HEK293 (cell line): ENCODE results near the gene TNFRSF8.

Experiments
- CTCF ChIA-PET: fragments of 350-600 bp; formaldehyde crosslinking; extraction: SDS; loops from one replicate; lab custom pipeline; 2021; ENCODE audit warnings: antibody characterized with exemption; lab: Yijun Ruan, JAX
- POLR2A ChIA-PET: fragments of 300-600 bp; formaldehyde crosslinking; extraction: SDS; loops from one replicate; lab custom pipeline; 2020; ENCODE audit warnings: antibody characterized with exemption, inconsistent platforms; lab: Yijun Ruan, JAX
- H3K27ac ChIP-seq: fragments of 200-500 bp; sonication (Bioruptor generic); 2 replicates; pipeline ENCODE4 v1.5.1; 2014; ENCODE audit warnings: low read depth, low read length, control low read depth, inconsistent platforms; ENCODE audit errors: extremely low read depth
- H3K36me3 ChIP-seq, 2 experiments: fragments of 200-500 bp in 1 of 2; sonication (Bioruptor generic) in 1 of 2; 1 replicate in 1 of 2; 2 replicates in 1 of 2; pipeline ENCODE4 v1.5.1; 2014 to 2017; ENCODE audit warnings: inconsistent platforms in 2 of 2, low read length in 2 of 2; ENCODE audit not compliant: control insufficient read depth in 2 of 2, insufficient read depth in 1 of 2
- H3K4me1 ChIP-seq: fragments of 200-500 bp; sonication (Bioruptor generic); 2 replicates; pipeline ENCODE4 v1.5.1; 2014; ENCODE audit warnings: mild to moderate bottlenecking, low read length, inconsistent platforms; ENCODE audit not compliant: control insufficient read depth, insufficient read depth
- H3K4me3 ChIP-seq: 2 replicates; pipeline ENCODE4 v1.5.1; 2011; ENCODE audit warnings: low read depth, mild to moderate bottlenecking, control low read depth, low read length, moderate library complexity
- H3K9me3 ChIP-seq: fragments of 200-500 bp; sonication (Bioruptor generic); 2 replicates; pipeline ENCODE4 v1.5.1; 2014; ENCODE audit warnings: low read depth, low read length, inconsistent platforms; ENCODE audit not compliant: control insufficient read depth, insufficient read depth
- GLIS1 ChIP-seq: fragments of 450-650 bp; formaldehyde crosslinking; IDR thresholded peaks from 2 replicates; pipeline ENCODE4 v1.5.1; 2016; ENCODE audit warnings: missing biosample characterization, missing genetic modification characterization
- KLF8 ChIP-seq: fragments of 450-650 bp; formaldehyde crosslinking; IDR thresholded peaks from 2 replicates; pipeline ENCODE4 v1.5.1; 2016; ENCODE audit warnings: missing biosample characterization, missing genetic modification characterization
- SP2 ChIP-seq: fragments of 450-650 bp; formaldehyde crosslinking; IDR thresholded peaks from 2 replicates; pipeline ENCODE4 v1.5.1; 2016; ENCODE audit warnings: missing biosample characterization, missing genetic modification characterization
- TCF7L2 ChIP-seq: IDR thresholded peaks from 2 replicates; pipeline ENCODE4 v1.6.1; 2011; ENCODE audit warnings: low read depth, mild to moderate bottlenecking, inconsistent platforms, low read length, moderate library complexity, borderline replicate concordance
- TSHZ1 ChIP-seq: fragments of 450-650 bp; formaldehyde crosslinking; IDR thresholded peaks from 2 replicates; pipeline ENCODE4 v1.5.1; 2016; ENCODE audit warnings: missing biosample characterization, missing genetic modification characterization, borderline replicate concordance
- ZFP37 ChIP-seq: fragments of 450-650 bp; formaldehyde crosslinking; IDR thresholded peaks from 2 replicates; pipeline ENCODE4 v1.5.1; 2016; ENCODE audit warnings: missing biosample characterization, missing genetic modification characterization
- ZIC2 ChIP-seq: fragments of 450-650 bp; formaldehyde crosslinking; IDR thresholded peaks from 2 replicates; pipeline ENCODE4 v1.5.1; 2016; ENCODE audit warnings: missing biosample characterization, missing genetic modification characterization
- ZNF121 ChIP-seq: fragments of 450-650 bp; formaldehyde crosslinking; IDR thresholded peaks from 2 replicates; pipeline ENCODE4 v1.5.1; 2016; ENCODE audit warnings: missing biosample characterization, missing genetic modification characterization
- ZNF146 ChIP-seq: fragments of 450-650 bp; formaldehyde crosslinking; IDR thresholded peaks from 2 replicates; pipeline ENCODE4 v1.5.1; 2016; ENCODE audit warnings: missing biosample characterization, missing genetic modification characterization
- ZNF16 ChIP-seq: fragments of 450-650 bp; formaldehyde crosslinking; IDR thresholded peaks from 2 replicates; pipeline ENCODE4 v1.5.1; 2016; ENCODE audit warnings: low read depth, missing biosample characterization, missing genetic modification characterization
- ZNF239 ChIP-seq: fragments of 450-650 bp; formaldehyde crosslinking; IDR thresholded peaks from 2 replicates; pipeline ENCODE4 v1.5.1; 2016; ENCODE audit warnings: missing biosample characterization, missing genetic modification characterization
- ZNF266 ChIP-seq: fragments of 450-650 bp; formaldehyde crosslinking; IDR thresholded peaks from 2 replicates; pipeline ENCODE4 v1.5.1; 2016; ENCODE audit warnings: missing biosample characterization, missing genetic modification characterization, low read depth
- ZNF274 ChIP-seq, 2 experiments: fragments of 200-500 bp in 1 of 2; fragments of 450-650 bp in 1 of 2; sonication (Bioruptor generic) in 1 of 2; formaldehyde crosslinking in 1 of 2; IDR thresholded peaks; 2 replicates each; pipeline versions ENCODE4 v1.5.1 to v1.6.1; 2014 to 2016; ENCODE audit warnings: borderline replicate concordance in 1 of 2, inconsistent platforms in 1 of 2, low read length in 1 of 2, missing biosample characterization in 1 of 2, missing genetic modification characterization in 1 of 2
- ZNF341 ChIP-seq: fragments of 450-650 bp; formaldehyde crosslinking; IDR thresholded peaks from 2 replicates; pipeline ENCODE4; 2016; ENCODE audit warnings: low read depth, missing biosample characterization, missing genetic modification characterization
- ZNF350 ChIP-seq: fragments of 450-650 bp; formaldehyde crosslinking; IDR thresholded peaks from 2 replicates; pipeline ENCODE4 v1.5.0; 2017; ENCODE audit warnings: missing biosample characterization, mild to moderate bottlenecking, missing genetic modification characterization
- ZNF394 ChIP-seq: fragments of 450-650 bp; formaldehyde crosslinking; IDR thresholded peaks from 2 replicates; pipeline ENCODE4 v1.5.1; 2016; ENCODE audit warnings: missing biosample characterization, missing genetic modification characterization, mild to moderate bottlenecking, moderate library complexity, borderline replicate concordance
- ZNF600 ChIP-seq: fragments of 450-650 bp; formaldehyde crosslinking; IDR thresholded peaks from 2 replicates; pipeline ENCODE4 v1.5.1; 2016; ENCODE audit warnings: missing biosample characterization, missing genetic modification characterization
- ZNF645 ChIP-seq: fragments of 450-650 bp; formaldehyde crosslinking; IDR thresholded peaks from 2 replicates; pipeline ENCODE4; 2016; ENCODE audit warnings: missing biosample characterization, missing genetic modification characterization
- ZNF658 ChIP-seq: fragments of 450-650 bp; formaldehyde crosslinking; IDR thresholded peaks from 2 replicates; pipeline ENCODE4; 2016; ENCODE audit warnings: missing biosample characterization, missing genetic modification characterization
- ZNF791 ChIP-seq: fragments of 450-650 bp; formaldehyde crosslinking; IDR thresholded peaks from 2 replicates; pipeline ENCODE4 v1.5.1; 2016; ENCODE audit warnings: missing biosample characterization, missing genetic modification characterization
- TF ChIP-seq, protein P1 (sequence below): fragments of 450-650 bp; formaldehyde crosslinking; IDR thresholded peaks from 2 replicates; pipeline ENCODE4 v1.5.1; 2016; ENCODE audit warnings: missing biosample characterization, missing genetic modification characterization
- TF ChIP-seq, protein P2 (sequence below): fragments of 450-650 bp; formaldehyde crosslinking; IDR thresholded peaks from 2 replicates; pipeline ENCODE4 v1.5.1; 2016; ENCODE audit warnings: missing biosample characterization, missing genetic modification characterization
- TF ChIP-seq, protein P3 (sequence below): fragments of 450-650 bp; formaldehyde crosslinking; IDR thresholded peaks from 2 replicates; pipeline ENCODE4 v1.5.1; 2016; ENCODE audit warnings: missing biosample characterization, missing genetic modification characterization, borderline replicate concordance

The TNFRSF8 gene

DNA sequence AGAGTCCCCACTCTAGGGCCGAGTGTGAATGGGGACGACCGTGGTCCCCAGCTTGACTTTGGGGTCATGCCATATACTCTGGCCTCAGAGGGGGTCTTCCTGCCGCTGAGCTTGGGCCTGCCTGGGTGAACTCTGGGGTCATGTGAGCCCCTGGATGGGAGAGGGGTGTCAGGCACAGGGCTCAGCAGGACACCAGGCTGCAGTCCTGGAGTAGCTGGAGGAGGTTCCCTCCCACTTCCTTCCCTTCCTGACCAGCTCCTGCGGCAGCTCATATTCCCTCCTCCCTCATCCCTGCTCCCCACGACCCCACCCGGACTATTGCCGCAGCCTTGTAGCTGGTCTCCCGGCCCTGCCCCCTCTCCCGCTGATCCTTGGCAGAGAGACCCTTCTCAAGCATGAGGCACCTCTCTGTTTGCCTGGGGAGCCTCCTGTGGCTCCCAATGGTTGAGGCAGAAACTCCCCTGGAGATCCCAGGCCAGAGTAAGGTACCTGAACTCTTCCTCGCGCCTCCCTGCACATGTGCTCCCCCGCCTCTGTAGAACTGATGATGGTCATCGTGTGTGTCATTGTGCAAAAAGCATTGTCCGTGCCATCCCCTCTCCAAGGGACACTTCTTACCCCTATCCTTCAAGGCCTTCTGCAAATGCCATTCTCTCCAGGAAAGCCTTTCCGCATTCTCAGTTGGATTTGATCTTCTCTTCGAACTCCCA lies 105.5 kb downstream of the TNFRSF8 start:
- TF ChIP-seq ZNF394 (tag by site-specific recombination) (peak; percentile 61; the same call in 1 of the 2 replicates), ZNF350 (tag by site-specific recombination) (no peak), ZNF600 (tag by site-specific recombination) (peak; percentile 42; the same call in 1 of the 2 replicates), GLIS1 (tag by site-specific recombination) (peak; percentile 20; the same call in 1 of the 2 replicates), ZNF16 (no peak), KLF8 (tag by site-specific recombination) (no peak), ZNF121 (tag by site-specific recombination) (no peak), ZIC2 (tag by site-specific recombination) (peak; percentile 55), ZNF239 (tag by site-specific recombination) (no peak), ZNF266 (tag by site-specific recombination) (no peak), ZNF274 (IDR thresholded peaks at IDR 0.05; ENCODE audit: low read length) (no peak), ZNF274 (tag by site-specific recombination; IDR thresholded peaks at IDR 0.05; ENCODE audit: borderline replicate concordance) (no peak), ZNF146 (tag by site-specific recombination) (no peak)
- TF ChIP-seq, protein P1, sequence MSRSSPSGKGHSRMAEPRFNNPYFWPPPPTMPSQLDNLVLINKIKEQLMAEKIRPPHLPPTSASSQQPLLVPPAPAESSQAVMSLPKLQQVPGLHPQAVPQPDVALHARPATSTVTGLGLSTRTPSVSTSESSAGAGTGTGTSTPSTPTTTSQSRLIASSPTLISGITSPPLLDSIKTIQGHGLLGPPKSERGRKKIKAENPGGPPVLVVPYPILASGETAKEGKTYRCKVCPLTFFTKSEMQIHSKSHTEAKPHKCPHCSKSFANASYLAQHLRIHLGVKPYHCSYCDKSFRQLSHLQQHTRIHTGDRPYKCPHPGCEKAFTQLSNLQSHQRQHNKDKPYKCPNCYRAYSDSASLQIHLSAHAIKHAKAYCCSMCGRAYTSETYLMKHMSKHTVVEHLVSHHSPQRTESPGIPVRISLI (tag by site-specific recombination) = no peak
- H3K36me3 ChIP-seq = no peaks in the 10 kb centered on the region
- H3K9me3 ChIP-seq = no peaks in the 10 kb centered on the region
- POLR2A ChIA-PET = no interaction called here
- CTCF ChIA-PET = interaction anchor here (1.2 to 1.5 kb wide), 2 partner anchors 9 to 43 kb away, joined by 3 to 5 read pairs; no protein-coding TSS in a partner anchor
- H3K4me1 ChIP-seq = no peaks in the 10 kb centered on the region
- no peak overlapping the region for H3K4me3 ChIP-seq
- no peak overlapping the region for H3K27ac ChIP-seq

GRCh38 chr1:12169442-12170135 lies 106.5 kb downstream of the TNFRSF8 start:
- H3K4me3 ChIP-seq = no peak overlapping the region
- TF ChIP-seq TCF7L2 (no peak), ZNF791 (tag by site-specific recombination) (no peak), ZFP37 (tag by site-specific recombination) (no peak), GLIS1 (tag by site-specific recombination) (no peak), ZNF341 (tag by site-specific recombination) (no peak), ZNF658 (no peak), TSHZ1 (no peak), ZNF600 (tag by site-specific recombination) (no peak), SP2 (tag by site-specific recombination) (no peak), ZNF645 (tag by site-specific recombination) (no peak)
- TF ChIP-seq, protein P2, sequence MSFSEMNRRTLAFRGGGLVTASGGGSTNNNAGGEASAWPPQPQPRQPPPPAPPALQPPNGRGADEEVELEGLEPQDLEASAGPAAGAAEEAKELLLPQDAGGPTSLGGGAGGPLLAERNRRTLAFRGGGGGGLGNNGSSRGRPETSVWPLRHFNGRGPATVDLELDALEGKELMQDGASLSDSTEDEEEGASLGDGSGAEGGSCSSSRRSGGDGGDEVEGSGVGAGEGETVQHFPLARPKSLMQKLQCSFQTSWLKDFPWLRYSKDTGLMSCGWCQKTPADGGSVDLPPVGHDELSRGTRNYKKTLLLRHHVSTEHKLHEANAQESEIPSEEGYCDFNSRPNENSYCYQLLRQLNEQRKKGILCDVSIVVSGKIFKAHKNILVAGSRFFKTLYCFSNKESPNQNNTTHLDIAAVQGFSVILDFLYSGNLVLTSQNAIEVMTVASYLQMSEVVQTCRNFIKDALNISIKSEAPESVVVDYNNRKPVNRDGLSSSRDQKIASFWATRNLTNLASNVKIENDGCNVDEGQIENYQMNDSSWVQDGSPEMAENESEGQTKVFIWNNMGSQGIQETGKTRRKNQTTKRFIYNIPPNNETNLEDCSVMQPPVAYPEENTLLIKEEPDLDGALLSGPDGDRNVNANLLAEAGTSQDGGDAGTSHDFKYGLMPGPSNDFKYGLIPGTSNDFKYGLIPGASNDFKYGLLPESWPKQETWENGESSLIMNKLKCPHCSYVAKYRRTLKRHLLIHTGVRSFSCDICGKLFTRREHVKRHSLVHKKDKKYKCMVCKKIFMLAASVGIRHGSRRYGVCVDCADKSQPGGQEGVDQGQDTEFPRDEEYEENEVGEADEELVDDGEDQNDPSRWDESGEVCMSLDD (tag by site-specific recombination) = no peak
- TF ChIP-seq, protein P3, sequence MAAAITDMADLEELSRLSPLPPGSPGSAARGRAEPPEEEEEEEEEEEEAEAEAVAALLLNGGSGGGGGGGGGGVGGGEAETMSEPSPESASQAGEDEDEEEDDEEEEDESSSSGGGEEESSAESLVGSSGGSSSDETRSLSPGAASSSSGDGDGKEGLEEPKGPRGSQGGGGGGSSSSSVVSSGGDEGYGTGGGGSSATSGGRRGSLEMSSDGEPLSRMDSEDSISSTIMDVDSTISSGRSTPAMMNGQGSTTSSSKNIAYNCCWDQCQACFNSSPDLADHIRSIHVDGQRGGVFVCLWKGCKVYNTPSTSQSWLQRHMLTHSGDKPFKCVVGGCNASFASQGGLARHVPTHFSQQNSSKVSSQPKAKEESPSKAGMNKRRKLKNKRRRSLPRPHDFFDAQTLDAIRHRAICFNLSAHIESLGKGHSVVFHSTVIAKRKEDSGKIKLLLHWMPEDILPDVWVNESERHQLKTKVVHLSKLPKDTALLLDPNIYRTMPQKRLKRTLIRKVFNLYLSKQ (tag by site-specific recombination) = no peak

More at GRCh38 chr1:12169442-12170135, 106.5 kb downstream of the TNFRSF8 start:
- Histone ChIP-seq H3K4me1 (no peaks in the 10 kb centered on the region), H3K9me3 (no peaks in the 10 kb centered on the region), H3K27ac (no peak overlapping the region), H3K36me3 (no peaks in the 10 kb centered on the region)
- ChIA-PET POLR2A (no interaction called here), CTCF (interaction anchor here (1.2 kb wide), 1 partner anchor 8 kb away, joined by 5 read pairs; no protein-coding TSS in a partner anchor)
